K562 (cell line): ENCODE measurements around the gene PON1. TPM values are rescaled to one million over a fixed set of nuclear protein-coding genes. Genes with fewer than 3 reads are reported as not detected.

Experiments used
- ATAC-seq: fragments of 200-7000 bp; cut with Tn5 transposase; 3 replicates; pipeline ENCODE4 v1.9.1; 2020; ENCODE audit warnings: moderate library complexity
- BruUV-seq: library from RNA; stranded (reverse); fragments of 400-500 nt; replicated peaks from 2 replicates; lab custom pipeline; 2021; lab: Mats Ljungman, UMichigan
- CTCF ChIA-PET: fragments of 300-600 bp; formaldehyde crosslinking; extraction: SDS; loops from one replicate; lab custom pipeline; 2021; ENCODE audit warnings: low intra/inter-chr PET ratio; lab: Yijun Ruan, JAX
- POLR2A ChIA-PET: fragments of 300-600, 350-650 bp; sonication (Branson Sonifier 250); formaldehyde crosslinking; extraction: SDS; loops from one replicate; lab custom pipeline; 2021; ENCODE audit warnings: antibody characterized with exemption, inconsistent platforms; lab: Yijun Ruan, JAX
- DNase-seq, 4 experiments: peaks; one replicate each; pipeline versions ENCODE4 v3.0.0 to v3.0.0-alpha.2; 2011 to 2018; ENCODE audit warnings: low spot score in 3 of 4, mixed read lengths in 3 of 4; ENCODE audit errors: extremely low read depth in 1 of 4
- FAIRE-seq: peaks from 2 replicates; lab custom pipeline; 2011; peaks lifted over from hg19 to GRCh38; lab: Jason Lieb, UNC
- H2AFZ ChIP-seq: 2 replicates; pipeline ENCODE4 v1.6.0; 2011; ENCODE audit warnings: low read depth, low read length, control low read depth, inconsistent platforms
- H3K27ac ChIP-seq: fragments of 200-600 bp; 3 replicates; pipeline ENCODE4 v1.8.0; 2011; ENCODE audit warnings: low read depth, mild to moderate bottlenecking, control low read depth, inconsistent platforms, low read length, moderate library complexity, mixed read lengths; ENCODE audit errors: extremely low read depth
- H3K27me3 ChIP-seq, 2 experiments: fragments of 300-600 bp in 1 of 2; 2 replicates in 1 of 2; 3 replicates in 1 of 2; pipeline versions ENCODE4 v1.6.0 to v1.8.0; 2011; ENCODE audit warnings: inconsistent platforms in 2 of 2, low read length in 2 of 2, mild to moderate bottlenecking in 1 of 2, mixed read lengths in 1 of 2, moderate library complexity in 1 of 2; ENCODE audit not compliant: control insufficient read depth in 2 of 2, insufficient read depth in 2 of 2
- H3K36me3 ChIP-seq: fragments of 300-600 bp; 3 replicates; pipeline ENCODE4 v1.8.0; 2011; ENCODE audit warnings: mild to moderate bottlenecking, low read length, inconsistent platforms; ENCODE audit not compliant: control insufficient read depth, insufficient read depth
- H3K4me1 ChIP-seq, 2 experiments: fragments of 200-600 bp in 1 of 2; replicated peaks in 1 of 2; 2 replicates in 1 of 2; 3 replicates in 1 of 2; pipeline versions ENCODE4 v1.5.1 to v1.8.0; 2011; ENCODE audit warnings: inconsistent platforms in 2 of 2, low read length in 2 of 2, mild to moderate bottlenecking in 1 of 2, mixed read lengths in 1 of 2, moderate library complexity in 1 of 2; ENCODE audit not compliant: control insufficient read depth in 2 of 2, insufficient read depth in 2 of 2
- H3K4me2 ChIP-seq: 2 replicates; pipeline ENCODE4 v1.6.1; 2011; ENCODE audit warnings: low read length, control low read depth, inconsistent platforms, mixed read lengths; ENCODE audit not compliant: insufficient read depth
- H3K4me3 ChIP-seq: fragments of 200-600 bp; sonication (generic), shearing (Covaris generic); 2 replicates; pipeline ENCODE4 v1.5.1; 2016; ENCODE audit warnings: control low read depth, inconsistent platforms
- H3K79me2 ChIP-seq: fragments of 200-600 bp; 3 replicates; pipeline ENCODE4 v1.8.0; 2011; ENCODE audit warnings: low read length, inconsistent platforms; ENCODE audit not compliant: control insufficient read depth, insufficient read depth
- H3K9ac ChIP-seq, 2 experiments: 2 replicates each; pipeline versions ENCODE4 v1.6.0 to v1.6.1; 2011; ENCODE audit warnings: low read depth in 2 of 2, low read length in 2 of 2, control low read depth in 1 of 2, inconsistent platforms in 1 of 2, mild to moderate bottlenecking in 1 of 2, mixed read lengths in 1 of 2; ENCODE audit not compliant: insufficient read depth in 1 of 2
- H3K9me1 ChIP-seq: one replicate; pipeline ENCODE4 v1.6.0; 2011; ENCODE audit warnings: inconsistent platforms, mild to moderate bottlenecking, low read length, moderate library complexity; ENCODE audit not compliant: control insufficient read depth, insufficient read depth
- H3K9me3 ChIP-seq: replicated peaks from 2 replicates; pipeline ENCODE4 v1.5.1; 2011; ENCODE audit warnings: low read depth, low read length, inconsistent platforms; ENCODE audit not compliant: control insufficient read depth, insufficient read depth
- H4K20me1 ChIP-seq: replicated peaks from 2 replicates; pipeline ENCODE4 v1.6.1; 2011; ENCODE audit warnings: low read length, inconsistent platforms, mixed read lengths; ENCODE audit not compliant: control insufficient read depth, insufficient read depth
- NBN ChIP-seq: fragments of 450-650 bp; IDR thresholded peaks from 2 replicates; pipeline ENCODE4 v1.6.1; 2016; ENCODE audit warnings: low read depth, mild to moderate bottlenecking
- PRMT5 ChIP-seq: sonication (generic); formaldehyde crosslinking; IDR thresholded peaks from 2 replicates; pipeline ENCODE4 v1.5.0; 2020; ENCODE audit warnings: missing genetic modification reagents
- TEAD4 ChIP-seq, 2 experiments: sonication (generic) in 1 of 2; formaldehyde crosslinking in 1 of 2; IDR thresholded peaks; 2 replicates each; pipeline versions ENCODE4 v1.6.1 to v1.8.0; 2012 to 2022; ENCODE audit warnings: borderline replicate concordance in 1 of 2, inconsistent platforms in 1 of 2, low read length in 1 of 2, mild to moderate bottlenecking in 1 of 2, missing genetic modification reagents in 1 of 2
- ZKSCAN8 ChIP-seq: fragments of 200-800 bp; sonication (Bioruptor generic); IDR thresholded peaks from 2 replicates; pipeline ENCODE4 v1.6.1; 2016; ENCODE audit warnings: missing genetic modification characterization, missing compliant biosample characterization
- WGBS: fragments of 100-300 bp; shearing (Covaris generic); methylation state at CpG from one replicate; pipeline ENCODE4 v1.1.6; 2016; ENCODE audit warnings: low coverage, mixed read lengths; ENCODE audit not compliant: insufficient coverage; ENCODE audit errors: missing lambda C conversion rate; 5-methylcytosine and 5-hydroxymethylcytosine counted together
- in situ Hi-C: fragments of 300-500 bp; cut with MboI; formaldehyde crosslinking; loops from 4 replicates; pipeline ENCODE4 v1.15.0; 2018; ENCODE audit warnings: inconsistent platforms, mixed read lengths
- intact Hi-C: fragments of 100-400 bp; cut with micrococcal nuclease; formaldehyde crosslinking; loops from 2 replicates; pipeline ENCODE4 v1.14.2; 2022
- polyA plus RNA-seq, 8 experiments: library from polyadenylated mRNA; depleted of rRNA in 4 of 8; stranded (reverse) in 5 of 8; unstranded in 3 of 8; fragments of >200 nt; fragmentation: Nextera tagmentation in 2 of 8; fragmentation: Illumina TruSeq in 1 of 8; extraction: Ambion mirVana in 2 of 8; extraction: Trizol in 1 of 8; gene quantifications; 2 replicates each; pipeline versions ENCODE4 v1.2.1 to v1.2.3, GENCODE V29; 2011 to 2014; ENCODE audit warnings: inconsistent platforms in 1 of 8, missing spikeins in 1 of 8
- small RNA-seq: library from RNA; depleted of rRNA; stranded (forward); fragments of <200 nt; gene quantifications from one replicate; pipeline ENCODE3, GENCODE V24; 2014
- total RNA-seq, 7 experiments: library from RNA; depleted of rRNA in 6 of 7; stranded (reverse); fragments of >200 nt in 6 of 7; fragmentation: Illumina TruSeq in 2 of 7; extraction: Trizol in 2 of 7; gene quantifications; 2 replicates each; pipeline versions ENCODE4 v1.2.1 to v1.2.3, GENCODE V29; 2011 to 2021; ENCODE audit warnings: low replicate concordance in 1 of 7
- TF ChIP-seq, protein P1 (sequence below): fragments of 450-650 bp; IDR thresholded peaks from 2 replicates; pipeline ENCODE4 v1.6.1; 2014; ENCODE audit warnings: low read depth, mild to moderate bottlenecking, moderate library complexity, borderline replicate concordance

Gene PON1
- total and polyA plus RNA-seq, 9 of the 15 experiments (the other 6 are each of a cell fraction or from before 2014, with no cell fraction given), result not detected

- WGBS, result 1% methylated on average over 6 of the region's 6 CpGs
- ChIA-PET CTCF (no interaction called here), POLR2A (interaction anchor here (0.6 kb wide), 1 partner anchor 802 kb away, joined by 3 read pairs; no protein-coding TSS in a partner anchor)
- intact Hi-C loops (no loop called here), in situ Hi-C loops (no loop called here)
- H3K4me3 ChIP-seq, result no peak overlapping the region
- FAIRE-seq (no peak), DNase-seq (no peak), ATAC-seq (no peak)
- H3K79me2 ChIP-seq, result no peaks in the 10 kb centered on the region
- H2AFZ ChIP-seq, result no peak overlapping the region
- TF ChIP-seq ZKSCAN8 (CRISPR knock-in tag), result no peak
- TF ChIP-seq, protein P1, sequence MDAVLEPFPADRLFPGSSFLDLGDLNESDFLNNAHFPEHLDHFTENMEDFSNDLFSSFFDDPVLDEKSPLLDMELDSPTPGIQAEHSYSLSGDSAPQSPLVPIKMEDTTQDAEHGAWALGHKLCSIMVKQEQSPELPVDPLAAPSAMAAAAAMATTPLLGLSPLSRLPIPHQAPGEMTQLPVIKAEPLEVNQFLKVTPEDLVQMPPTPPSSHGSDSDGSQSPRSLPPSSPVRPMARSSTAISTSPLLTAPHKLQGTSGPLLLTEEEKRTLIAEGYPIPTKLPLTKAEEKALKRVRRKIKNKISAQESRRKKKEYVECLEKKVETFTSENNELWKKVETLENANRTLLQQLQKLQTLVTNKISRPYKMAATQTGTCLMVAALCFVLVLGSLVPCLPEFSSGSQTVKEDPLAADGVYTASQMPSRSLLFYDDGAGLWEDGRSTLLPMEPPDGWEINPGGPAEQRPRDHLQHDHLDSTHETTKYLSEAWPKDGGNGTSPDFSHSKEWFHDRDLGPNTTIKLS, result no peak
- TF ChIP-seq PRMT5 (CRISPR knock-in tag), result no peak
- no peak for TF ChIP-seq NBN
- TF ChIP-seq TEAD4 (IDR thresholded peaks at IDR 0.05; ENCODE audit: low read length), result no peak
- TF ChIP-seq TEAD4 (CRISPR knock-in tag; IDR thresholded peaks at IDR 0.05; ENCODE audit: borderline replicate concordance), result no peak
- no TSS peak for BruUV-seq
- no peaks in the 10 kb centered on the region for H3K4me1 ChIP-seq
- H3K4me2 ChIP-seq, result no peak overlapping the region
- no peak overlapping the region for H3K9ac ChIP-seq
- H3K9me3 ChIP-seq, result no peaks in the 10 kb centered on the region
- H3K9me1 ChIP-seq, result no peaks in the 10 kb centered on the region
- H3K27me3 ChIP-seq, result no peaks in the 10 kb centered on the region
- no peak overlapping the region for H3K27ac ChIP-seq
- no peaks in the 10 kb centered on the region for H4K20me1 ChIP-seq
- H3K36me3 ChIP-seq, result no peaks in the 10 kb centered on the region
Measured at GRCh38 chr7:95250571-95250970, 73.8 kb downstream of the PON1 start.

Small RNA genes within 50 kb of the gene (small RNA-seq; reads per million reads assigned to genes)
- gene AC004022.2, result not detected

Other genes starting within 250 kb of the PON1 start
- not detected in 2 replicates for gene PON3, start 71.8 kb upstream of the PON1 start, total RNA-seq (2014; rRNA removed)
- not detected in 2 replicates for gene PON3, start 71.8 kb upstream of the PON1 start, total RNA-seq (2014; rRNA removed; fragmentation: Illumina TruSeq; extraction: Trizol)
- 0.18 TPM in 1 of 2 replicates, not detected in the other for gene PON3, start 71.8 kb upstream of the PON1 start, total RNA-seq (2015; rRNA removed; fragmentation: Illumina TruSeq; extraction: Trizol)
- not detected in 2 replicates for gene PON3, start 71.8 kb upstream of the PON1 start, total RNA-seq (2021)
- 0.38 TPM in 1 of 2 replicates, not detected in the other for gene PON3, start 71.8 kb upstream of the PON1 start, polyA plus RNA-seq (2011; rRNA removed)
- gene PON3, start 71.8 kb upstream of the PON1 start, polyA plus RNA-seq (2014; fragmentation: Illumina TruSeq; extraction: Trizol), result not detected in 2 replicates
- under 1 TPM in 1 of 2 experiments, not detected in 1; 0.15 TPM for gene PON3, start 71.8 kb upstream of the PON1 start, polyA plus RNA-seq (2014; fragmentation: Nextera tagmentation; extraction: Ambion mirVana)
- gene PON3, start 71.8 kb upstream of the PON1 start, polyA plus RNA-seq (2014; rRNA removed), result not detected in 2 replicates
- gene PON2, start 110.5 kb upstream of the PON1 start, total RNA-seq (2014; rRNA removed), result 15.8 and 15.9 TPM in 2 replicates
- 21.4 and 21.9 TPM in 2 replicates for gene PON2, start 110.5 kb upstream of the PON1 start, total RNA-seq (2014; rRNA removed; fragmentation: Illumina TruSeq; extraction: Trizol)
- 23.8 and 29.3 TPM in 2 replicates for gene PON2, start 110.5 kb upstream of the PON1 start, total RNA-seq (2015; rRNA removed; fragmentation: Illumina TruSeq; extraction: Trizol)
- gene PON2, start 110.5 kb upstream of the PON1 start, total RNA-seq (2021), result 14.6 and 16.7 TPM in 2 replicates
- 13.0 and 30.1 TPM in 2 replicates for gene PON2, start 110.5 kb upstream of the PON1 start, polyA plus RNA-seq (2011; rRNA removed)
- 19.4 and 23.7 TPM in 2 replicates for gene PON2, start 110.5 kb upstream of the PON1 start, polyA plus RNA-seq (2014; fragmentation: Illumina TruSeq; extraction: Trizol)
- gene PON2, start 110.5 kb upstream of the PON1 start, polyA plus RNA-seq (2014; fragmentation: Nextera tagmentation; extraction: Ambion mirVana), result 10 to 100 TPM in 1 of 2 experiments, 1 to 10 TPM in 1; 8.5 to 10.4 TPM
- 21.5 and 25.1 TPM in 2 replicates for gene PON2, start 110.5 kb upstream of the PON1 start, polyA plus RNA-seq (2014; rRNA removed)
- not detected in 2 replicates for gene ASB4, start 161.4 kb upstream of the PON1 start, total RNA-seq (2014; rRNA removed)
- gene ASB4, start 161.4 kb upstream of the PON1 start, total RNA-seq (2014; rRNA removed; fragmentation: Illumina TruSeq; extraction: Trizol), result not detected in 2 replicates
- gene ASB4, start 161.4 kb upstream of the PON1 start, total RNA-seq (2015; rRNA removed; fragmentation: Illumina TruSeq; extraction: Trizol), result 0.07 and 0.08 TPM in 2 replicates
- gene ASB4, start 161.4 kb upstream of the PON1 start, total RNA-seq (2021), result not detected in 2 replicates
- 0.03 TPM in 1 of 2 replicates, not detected in the other for gene ASB4, start 161.4 kb upstream of the PON1 start, polyA plus RNA-seq (2011; rRNA removed)
- not detected in 2 replicates for gene ASB4, start 161.4 kb upstream of the PON1 start, polyA plus RNA-seq (2014; fragmentation: Illumina TruSeq; extraction: Trizol)
- not detected for gene ASB4, start 161.4 kb upstream of the PON1 start, polyA plus RNA-seq (2014; fragmentation: Nextera tagmentation; extraction: Ambion mirVana)
- gene ASB4, start 161.4 kb upstream of the PON1 start, polyA plus RNA-seq (2014; rRNA removed), result not detected in 2 replicates